SU-DHL-6 (cell line): ENCODE measurements around the gene MDM2.

Experiments
- H2AFZ ChIP-seq: fragments of 200-600 bp; sonication (generic); 2 replicates; pipeline ENCODE4 v1.6.1; 2014; ENCODE audit warnings: low read depth, mild to moderate bottlenecking, moderate library complexity, mixed read lengths, antibody characterized with exemption, low read length; ENCODE audit not compliant: severe bottlenecking
- H3F3A ChIP-seq: fragments of 200-600 bp; shearing (Covaris generic); 2 replicates; pipeline ENCODE4 v1.6.0; 2016; ENCODE audit warnings: antibody characterized with exemption, mild to moderate bottlenecking; ENCODE audit not compliant: insufficient read depth
- H3K27ac ChIP-seq: fragments of 200-600 bp; sonication (generic); 2 replicates; pipeline ENCODE4 v1.5.1; 2016; ENCODE audit warnings: low read depth, mild to moderate bottlenecking, low read length, moderate library complexity, mixed read lengths
- H3K27me3 ChIP-seq: fragments of 200-600 bp; sonication (generic), shearing (Covaris generic); 2 replicates; pipeline ENCODE4 v1.6.0; 2014; ENCODE audit warnings: mild to moderate bottlenecking, low read length
- H3K36me3 ChIP-seq: fragments of 200-600 bp; sonication (generic); 2 replicates; pipeline ENCODE4 v1.6.1; 2014; ENCODE audit warnings: mild to moderate bottlenecking, low read length, mixed read lengths
- H3K4me2 ChIP-seq: fragments of 300-600, 200-600 bp; shearing (Covaris generic), sonication (generic); 2 replicates; pipeline ENCODE4 v1.6.0; 2014; ENCODE audit warnings: low read length, low read depth, mild to moderate bottlenecking; ENCODE audit not compliant: poor library complexity, severe bottlenecking
- H3K4me3 ChIP-seq: fragments of 200-600 bp; sonication (generic); 2 replicates; pipeline ENCODE4 v1.5.1; 2014; ENCODE audit warnings: antibody characterized with exemption, low read length, mild to moderate bottlenecking, mixed read lengths; ENCODE audit not compliant: insufficient read depth, poor library complexity, severe bottlenecking
- H3K79me2 ChIP-seq: fragments of 200-600 bp; sonication (generic); 2 replicates; pipeline ENCODE4 v1.6.1; 2014; ENCODE audit warnings: mild to moderate bottlenecking, low read length, moderate library complexity; ENCODE audit not compliant: insufficient read depth
- H3K9ac ChIP-seq: fragments of 200-600 bp; sonication (generic); 2 replicates; pipeline ENCODE4 v1.7.0; 2014; ENCODE audit warnings: mild to moderate bottlenecking, low read length
- H3K9me2 ChIP-seq: fragments of 200-600 bp; sonication (generic); replicated peaks from 2 replicates; pipeline ENCODE4 v1.6.1; 2014; ENCODE audit warnings: low read length; ENCODE audit not compliant: insufficient read depth
- H3K9me3 ChIP-seq: fragments of 200-600 bp; sonication (generic); 2 replicates; pipeline ENCODE4 v1.6.1; 2014; ENCODE audit warnings: low read length, mixed read lengths; ENCODE audit not compliant: insufficient read depth
- H4K20me1 ChIP-seq: fragments of 200-600 bp; sonication (generic); 2 replicates; pipeline ENCODE4 v1.6.1; 2014; ENCODE audit warnings: low read depth, mild to moderate bottlenecking, antibody characterized with exemption, low read length, moderate library complexity, mixed read lengths
- CTCF ChIP-seq: fragments of 200-600 bp; sonication (generic); IDR thresholded peaks from one replicate; pipeline ENCODE4 v1.5.1; 2017; ENCODE audit warnings: antibody characterized with exemption, mild to moderate bottlenecking, low read length, moderate library complexity; ENCODE audit not compliant: insufficient read depth, poor library complexity, severe bottlenecking
- EZH2phosphoT487 ChIP-seq: fragments of 200-600 bp; sonication (generic), shearing (Covaris generic); conservative IDR thresholded peaks from 2 replicates; pipeline ENCODE4 v1.6.1; 2018; ENCODE audit warnings: mild to moderate bottlenecking, antibody characterized with exemption, low read length, moderate library complexity, mixed read lengths

The MDM2 gene

GRCh38 chr12:68876461-68876860, 68.5 kb downstream of the MDM2 start:
- Histone ChIP-seq H2AFZ (peak overlapping the region; percentile 8), H3K4me2 (no peak overlapping the region), H3K9me2 (no peaks in the 10 kb centered on the region), H4K20me1 (no peaks in the 10 kb centered on the region), H3K9me3 (no peaks in the 10 kb centered on the region), H3K9ac (no peak overlapping the region), H3K79me2 (no peaks in the 10 kb centered on the region), H3K4me3 (no peak overlapping the region), H3K27ac (no peak overlapping the region), H3K36me3 (no peaks in the 10 kb centered on the region), H3F3A (no peaks in the 10 kb centered on the region; the same call in 1 of the 2 replicates), H3K27me3 (no peaks in the 10 kb centered on the region)
- TF ChIP-seq EZH2phosphoT487 (no peak), CTCF (no peak)

GRCh38 chr12:68877583-68877982, 69.6 kb downstream of the MDM2 start:
- H3K36me3 ChIP-seq, result no peaks in the 10 kb centered on the region

GRCh38 chr12:68878283-68878682, 70.3 kb downstream of the MDM2 start:
- H3K36me3 ChIP-seq, result no peaks in the 10 kb centered on the region
- TF ChIP-seq EZH2phosphoT487 (no peak), CTCF (no peak)
- H3K27ac ChIP-seq, result no peak overlapping the region
- no peak overlapping the region for H3K4me2 ChIP-seq
- no peaks in the 10 kb centered on the region for H3K79me2 ChIP-seq
- H3K9me2 ChIP-seq, result no peaks in the 10 kb centered on the region
- no peaks in the 10 kb centered on the region for H3K27me3 ChIP-seq
- H4K20me1 ChIP-seq, result no peaks in the 10 kb centered on the region
- no peaks in the 10 kb centered on the region; the same call in 1 of the 2 replicates for H3F3A ChIP-seq
- no peak overlapping the region for H2AFZ ChIP-seq
- no peak overlapping the region for H3K4me3 ChIP-seq
- no peak overlapping the region for H3K9ac ChIP-seq
- H3K9me3 ChIP-seq, result no peaks in the 10 kb centered on the region

More at GRCh38 chr12:68877583-68877982, 69.6 kb downstream of the MDM2 start:
- Histone ChIP-seq H3K4me3 (no peak overlapping the region), H2AFZ (no peak overlapping the region), H3K9me2 (no peaks in the 10 kb centered on the region), H3K79me2 (no peaks in the 10 kb centered on the region), H4K20me1 (no peaks in the 10 kb centered on the region), H3K9me3 (no peaks in the 10 kb centered on the region), H3K27me3 (no peaks in the 10 kb centered on the region), H3K9ac (no peak overlapping the region), H3F3A (no peaks in the 10 kb centered on the region; the same call in 1 of the 2 replicates), H3K4me2 (no peak overlapping the region), H3K27ac (no peak overlapping the region)
- no peak for TF ChIP-seq CTCF

GRCh38 chr12:68878846-68879245, 70.9 kb downstream of the MDM2 start:
- Histone ChIP-seq H3K36me3 (no peaks in the 10 kb centered on the region), H3K79me2 (no peaks in the 10 kb centered on the region), H3K4me2 (no peak overlapping the region), H3K9me2 (no peaks in the 10 kb centered on the region), H3K9ac (no peak overlapping the region), H3K27ac (no peak overlapping the region), H3K27me3 (no peaks in the 10 kb centered on the region), H3F3A (no peaks in the 10 kb centered on the region; the same call in 1 of the 2 replicates), H2AFZ (no peak overlapping the region), H3K9me3 (no peaks in the 10 kb centered on the region), H3K4me3 (no peak overlapping the region), H4K20me1 (no peaks in the 10 kb centered on the region)
- TF ChIP-seq EZH2phosphoT487 (no peak), CTCF (no peak)
